SIG-M5 (cell line): ENCODE data around the gene ODF2.
"Not testable (repeated sequence)": the region's sequence is repeated elsewhere in the genome, so short reads cannot be mapped to it uniquely, and the experiment has no call there.

Experiments used
- DNase-seq: peaks from one replicate; lab custom pipeline; 2025; lab: John Stamatoyannopoulos, UW

Gene ODF2

DNA sequence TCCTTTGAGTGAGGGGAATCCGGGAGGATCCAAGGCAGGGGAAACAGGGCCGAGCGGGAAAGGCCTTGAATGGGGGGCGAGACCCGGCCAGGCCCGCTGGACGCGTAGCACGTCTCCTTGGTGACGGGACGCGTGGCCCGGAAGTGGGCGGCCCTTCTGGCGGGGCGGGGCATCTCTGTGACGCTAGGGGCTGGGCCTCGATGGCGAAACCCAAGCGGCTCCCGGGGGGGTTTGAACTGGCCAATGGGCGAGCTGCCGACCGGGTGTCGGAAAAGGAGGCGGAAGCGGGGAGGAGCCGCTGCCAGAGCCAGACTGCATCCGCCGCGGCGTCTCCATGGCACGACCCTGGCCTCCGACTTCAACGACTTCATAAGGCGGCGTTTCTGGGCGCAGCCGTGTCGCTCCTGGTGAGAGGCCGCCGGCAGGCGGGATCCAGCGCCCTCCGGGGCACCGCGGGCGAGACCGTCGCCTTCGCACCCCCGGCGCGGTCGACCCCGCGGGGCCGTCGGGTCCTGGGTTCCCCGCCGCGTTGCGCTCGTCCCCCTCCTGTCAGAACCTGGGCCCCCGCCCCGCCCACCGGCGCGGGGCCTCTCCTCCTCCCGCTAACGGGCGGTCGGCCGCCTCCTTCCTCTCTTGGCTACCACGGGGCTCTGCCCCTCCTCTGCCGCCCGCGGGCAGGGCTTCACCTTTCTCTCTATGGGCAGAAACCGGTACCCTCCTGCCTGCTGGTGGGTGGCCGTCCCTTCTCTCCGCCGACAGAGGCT is at the start of gene ODF2:
Gene ODF2, plus strand, starts transcription at position 158 of the 764 bp plus-strand sequence. Its CDS starts 86 bp downstream, at position 244.
- DNase-seq, result peak; percentile 85

DNA sequence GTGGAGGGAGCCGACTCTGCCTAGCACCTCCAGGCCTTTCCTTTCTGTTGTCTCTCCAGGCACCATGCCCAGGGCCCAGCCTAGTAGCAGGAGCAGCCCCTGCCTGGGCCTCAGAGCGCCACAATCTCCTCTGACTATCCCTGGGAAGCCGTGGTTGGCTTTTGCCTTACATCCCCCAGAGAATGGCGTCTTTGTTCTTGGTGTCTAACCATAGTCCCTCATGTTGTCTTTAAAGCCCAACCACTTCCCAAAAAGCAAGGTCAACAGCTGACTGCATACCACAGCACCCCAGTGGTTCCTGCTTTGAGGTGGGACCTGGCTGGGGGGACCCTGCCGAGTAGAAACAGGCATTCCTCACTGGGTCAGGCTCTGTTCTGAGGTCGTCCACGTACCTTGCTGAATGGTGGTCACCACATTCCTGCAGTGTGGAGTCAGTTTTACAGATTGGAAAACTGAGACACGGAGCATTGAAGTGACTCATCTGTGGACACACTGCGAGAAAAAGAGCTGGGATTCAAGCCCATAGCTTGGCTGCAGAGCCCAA is 48.9 kb upstream of the ODF2 start:
- no peak for DNase-seq

DNA sequence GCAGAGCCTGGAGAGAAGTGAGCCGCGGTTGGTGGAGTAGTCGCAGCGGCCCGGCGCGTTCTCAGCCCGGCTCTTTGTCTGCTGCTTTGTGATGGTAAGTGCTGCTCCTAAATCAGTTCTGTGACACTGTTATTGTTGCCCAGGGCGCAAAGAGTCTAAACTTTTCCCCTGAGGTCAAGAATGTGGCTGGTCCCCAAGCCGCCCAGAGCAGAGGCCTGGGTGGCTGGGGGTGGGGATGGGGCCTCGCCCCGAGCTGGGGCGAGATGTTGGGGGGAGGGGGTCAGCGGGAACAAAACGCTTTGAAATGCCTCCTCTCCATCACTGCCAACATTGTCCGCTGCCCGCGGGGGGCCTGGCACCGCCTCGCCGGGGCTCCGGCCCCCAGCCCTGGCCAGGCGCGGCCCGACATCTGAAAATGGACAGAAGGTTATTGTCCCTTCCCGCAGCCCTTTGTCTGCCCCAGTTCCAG is 46.8 kb upstream of the ODF2 start:
- DNase-seq, result no peak

DNA sequence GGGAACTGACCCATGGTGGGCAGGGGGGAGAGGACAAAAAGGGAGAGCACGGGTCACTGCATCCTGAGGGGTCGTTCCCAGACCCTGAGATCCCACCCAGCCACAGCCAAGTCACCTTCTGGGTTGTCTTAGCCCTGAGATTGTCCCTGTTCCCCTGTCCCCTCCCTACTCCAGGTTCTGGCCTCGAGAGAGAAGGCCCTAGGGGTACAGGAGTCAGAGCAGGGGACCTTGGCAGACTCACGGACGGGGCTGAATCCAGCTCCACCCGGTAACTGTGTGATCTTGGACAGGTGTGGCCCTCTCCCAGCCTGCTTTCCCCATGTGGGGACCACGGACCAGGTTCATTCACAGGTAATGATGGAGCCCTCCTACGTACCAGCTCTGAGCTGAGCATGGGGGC is 46.4 kb upstream of the ODF2 start:
- no peak for DNase-seq

DNA sequence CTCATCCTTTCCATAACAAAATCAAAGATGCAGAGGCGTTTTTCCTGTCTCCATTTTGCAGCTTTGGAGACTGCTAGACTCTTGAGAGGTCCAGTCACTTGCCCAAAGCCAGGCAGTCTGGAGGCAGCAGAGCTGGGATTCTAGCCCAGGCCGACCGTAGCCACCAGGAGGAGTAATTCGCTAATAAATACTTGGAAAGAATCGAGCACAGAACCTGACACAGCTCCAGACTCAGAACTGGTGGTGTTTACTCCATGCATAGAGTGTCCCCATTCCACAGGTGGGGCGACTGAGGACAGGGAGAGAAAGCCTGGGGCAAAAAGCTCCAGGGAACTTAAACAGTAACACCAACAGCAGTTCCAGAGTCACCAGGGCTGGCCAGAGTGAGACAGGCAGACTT is 45.8 kb upstream of the ODF2 start:
- no peak for DNase-seq

DNA sequence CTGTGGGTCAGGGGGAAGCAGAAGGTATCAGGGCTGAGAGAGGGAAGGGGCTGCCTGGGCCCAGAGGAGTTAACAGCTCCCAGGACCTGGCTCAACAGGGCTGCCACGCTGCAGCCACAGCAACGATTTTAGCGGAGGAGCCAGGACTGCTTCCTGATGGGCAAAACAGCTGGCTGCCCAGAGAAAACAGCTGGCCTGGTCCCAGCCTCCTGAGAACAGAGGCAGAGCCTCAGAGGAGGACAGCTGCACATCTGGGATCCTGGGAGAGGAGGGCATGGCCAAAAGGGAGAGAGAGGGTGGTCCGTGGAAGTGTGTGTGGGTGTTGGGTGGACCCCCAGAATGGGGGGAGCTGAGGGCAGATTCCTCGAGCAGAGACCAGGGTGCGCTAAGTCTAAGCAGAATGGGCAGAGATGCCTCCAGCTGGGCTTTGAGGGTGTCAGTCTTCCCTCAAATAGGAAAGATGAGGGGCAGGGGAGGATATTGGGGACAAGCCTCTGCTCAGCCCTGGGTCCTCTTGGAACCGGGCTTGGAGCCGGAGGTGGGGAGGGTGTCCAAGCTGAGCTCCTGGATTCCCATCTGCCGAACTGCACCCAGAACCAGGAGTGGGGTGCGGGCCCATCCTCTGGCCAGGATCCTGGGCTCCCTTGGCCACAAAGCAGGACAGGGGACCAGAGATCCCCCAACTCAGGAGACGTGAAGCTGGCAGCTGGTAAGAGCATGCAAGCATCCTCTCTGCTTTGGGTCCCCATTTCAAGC is 44.3 kb upstream of the ODF2 start:
- DNase-seq, result no peak

DNA sequence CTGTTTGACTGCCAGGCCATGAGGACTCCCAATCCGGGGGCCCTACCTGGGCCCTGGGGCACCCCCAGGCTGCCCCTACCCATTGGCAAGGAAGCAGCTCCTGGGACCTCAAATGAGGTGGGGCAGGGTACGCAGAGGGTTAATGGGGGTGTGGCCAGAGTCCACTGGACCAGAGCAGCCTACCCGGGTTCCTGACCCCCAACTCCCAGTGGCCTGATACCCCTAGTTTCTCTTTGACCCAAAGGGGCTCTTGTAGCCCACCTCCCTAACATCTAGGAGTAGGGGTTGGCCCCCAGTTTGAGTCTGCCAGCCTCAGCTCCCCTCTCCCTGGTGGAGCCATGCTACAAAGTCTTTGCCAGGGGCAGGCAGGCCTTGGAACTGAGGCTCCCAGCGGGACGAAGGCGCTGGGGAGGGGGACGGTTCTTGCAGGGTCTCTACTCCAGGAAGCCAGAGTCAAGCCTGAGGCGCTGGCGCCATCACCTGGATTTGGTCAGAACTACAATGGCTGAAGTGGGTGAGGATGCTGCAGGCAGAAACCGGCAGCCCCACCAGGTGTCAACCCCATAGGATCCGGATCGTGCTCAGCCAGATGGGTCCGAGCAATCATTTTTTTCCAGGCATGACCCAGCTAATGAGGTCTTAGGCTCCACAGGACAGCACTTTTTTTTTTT is 43.6 kb upstream of the ODF2 start:
- DNase-seq, result no peak

DNA sequence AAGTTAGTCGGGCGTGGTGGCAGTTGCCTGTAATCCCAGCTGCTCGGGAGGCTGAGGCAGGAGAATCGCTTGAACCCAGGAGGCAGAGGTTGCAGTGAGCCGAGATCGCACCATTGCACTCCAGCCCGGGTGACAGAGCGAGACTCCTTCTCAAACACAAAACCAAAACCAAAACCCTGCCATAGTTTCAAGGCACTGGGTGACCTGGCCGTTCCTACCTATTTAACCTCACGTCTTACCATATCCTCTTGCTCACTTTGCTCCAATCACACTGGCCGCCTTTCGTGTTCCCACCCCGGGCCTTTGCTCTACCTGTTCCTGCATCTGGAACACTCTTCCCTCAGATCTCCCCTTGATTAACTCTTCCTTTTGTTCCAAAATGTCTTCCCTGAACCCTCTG is 42.1 kb upstream of the ODF2 start:
- not testable (repeated sequence) for DNase-seq

DNA sequence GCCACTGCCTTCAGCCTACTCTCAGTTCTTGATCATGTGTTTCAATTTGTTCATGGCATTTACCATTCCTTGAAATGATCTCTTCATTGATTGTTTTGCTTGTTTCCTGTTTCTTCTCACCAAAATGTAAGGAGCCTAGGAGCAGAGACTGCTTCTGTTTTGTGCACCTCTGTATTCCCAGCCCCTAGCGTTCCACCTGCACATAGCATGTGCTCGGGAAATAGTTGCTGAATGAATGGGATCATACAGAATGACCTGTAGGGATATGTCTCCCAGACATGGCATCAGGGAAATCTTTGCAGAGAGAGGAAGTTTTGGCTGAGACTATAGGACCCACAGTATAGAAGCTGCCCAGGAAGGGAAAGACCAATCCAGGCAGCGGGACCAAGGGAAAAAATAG is 41.3 kb upstream of the ODF2 start:
- DNase-seq, result no peak

DNA sequence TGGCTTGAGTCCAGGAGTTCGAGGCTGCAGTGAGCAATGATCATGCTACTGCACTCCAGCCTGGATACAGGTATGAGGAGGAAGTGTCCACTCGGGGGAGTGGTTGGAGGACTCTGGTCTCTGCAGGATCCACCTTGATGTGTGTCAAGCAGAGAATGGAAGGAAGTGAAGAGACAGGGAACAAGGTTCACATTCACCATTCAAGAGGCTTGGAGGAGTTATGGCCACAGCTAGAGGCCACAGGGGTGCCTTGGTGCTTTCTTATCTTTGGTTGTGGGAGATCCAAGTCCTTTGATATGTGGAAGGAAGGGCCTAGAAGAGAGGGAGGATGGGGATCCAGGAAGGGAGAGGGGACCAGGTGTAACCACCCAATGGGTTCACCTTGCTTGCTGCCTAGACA is 40.5 kb upstream of the ODF2 start:
- no peak for DNase-seq

DNA sequence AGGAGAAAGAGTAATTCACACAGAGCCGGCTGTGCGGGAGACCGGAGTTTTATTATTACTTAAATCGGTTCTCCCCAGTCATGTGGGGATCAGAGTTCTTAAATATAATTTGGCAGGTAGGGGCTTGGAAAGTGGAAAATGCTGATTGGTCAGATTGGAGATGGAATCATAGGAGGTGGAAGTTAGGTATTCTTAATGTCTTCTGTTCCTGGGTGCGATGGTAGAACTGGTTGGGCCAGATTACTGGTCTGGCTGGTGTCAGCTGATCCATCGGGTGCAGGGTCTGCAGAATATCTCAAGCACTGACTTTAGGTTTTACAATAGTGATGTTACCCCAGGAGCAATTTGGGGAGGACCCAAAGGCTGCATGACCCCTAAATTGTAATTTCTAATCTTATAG is 39.8 kb upstream of the ODF2 start:
- DNase-seq, result no peak

DNA sequence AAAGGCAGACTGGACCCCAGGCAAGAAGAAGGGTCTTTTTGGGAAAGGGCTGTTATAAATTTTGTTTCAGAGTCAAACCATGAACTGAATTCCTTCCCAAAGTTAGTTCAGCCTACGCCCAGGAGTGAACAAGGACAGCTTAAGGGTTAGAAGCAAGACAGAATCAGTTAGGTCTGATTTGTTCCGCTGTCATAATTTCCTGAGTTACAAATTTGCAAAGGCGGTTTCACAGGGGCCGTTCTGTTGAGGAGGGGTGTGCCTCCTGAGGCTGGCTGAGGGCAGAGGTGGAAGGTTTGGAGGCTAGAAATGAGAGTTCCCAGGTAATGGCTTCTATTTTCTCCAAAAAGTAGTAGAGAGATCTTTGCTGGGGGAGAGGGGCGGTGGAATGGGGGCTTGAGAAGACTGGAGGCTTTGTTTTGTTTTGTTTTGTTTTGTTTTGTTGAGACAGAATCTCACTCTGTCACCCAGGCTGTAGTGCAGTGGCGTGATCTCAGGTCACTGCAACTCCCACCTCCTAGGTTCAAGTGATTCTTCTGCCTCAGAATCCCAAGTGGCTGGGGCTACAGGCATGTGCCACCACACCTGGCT is 39.3 kb upstream of the ODF2 start:
- DNase-seq, result no peak

DNA sequence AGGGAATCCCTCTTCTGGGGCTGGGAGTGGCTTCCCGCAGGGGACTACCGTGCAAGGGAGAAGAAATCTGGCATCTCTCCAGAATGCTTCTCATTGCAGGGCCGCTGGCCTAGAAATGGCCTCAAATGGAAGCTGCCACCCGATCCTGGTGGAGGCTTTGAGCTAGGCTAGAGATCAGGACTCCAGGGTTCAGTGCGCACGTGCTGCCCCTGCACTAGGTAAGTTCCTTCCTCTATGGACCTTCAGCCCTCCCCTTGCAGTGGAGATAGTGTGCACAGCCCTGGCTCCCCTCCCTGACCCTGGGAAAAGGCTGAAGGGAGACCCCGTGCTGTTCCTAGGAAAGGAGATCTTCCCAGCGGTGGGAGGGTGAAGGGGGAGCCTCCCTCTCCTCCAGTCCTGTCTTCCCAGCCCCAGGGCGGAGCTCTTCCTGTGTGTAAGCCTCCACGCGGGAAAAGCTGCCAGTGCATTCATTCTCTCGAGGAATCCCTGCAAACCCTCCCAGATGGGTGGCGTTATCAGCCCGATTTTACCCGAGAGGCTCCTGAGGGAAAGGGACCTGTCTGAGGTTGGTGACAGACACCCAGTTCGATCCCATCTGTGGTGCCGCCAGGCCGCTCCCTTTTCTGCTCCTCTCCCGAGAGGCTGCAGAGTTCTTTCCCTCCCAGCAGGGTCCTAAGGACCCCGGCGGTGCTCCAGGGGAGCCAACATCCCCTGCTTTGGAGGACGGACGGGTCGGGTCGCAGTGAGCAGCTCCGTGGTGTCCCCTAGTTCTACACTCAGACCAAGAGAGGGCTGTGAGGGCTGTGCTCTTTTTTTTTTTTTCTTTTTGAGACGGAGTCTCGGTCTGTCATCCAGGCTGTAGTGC is 36.5 kb upstream of the ODF2 start:
- no peak for DNase-seq

DNA sequence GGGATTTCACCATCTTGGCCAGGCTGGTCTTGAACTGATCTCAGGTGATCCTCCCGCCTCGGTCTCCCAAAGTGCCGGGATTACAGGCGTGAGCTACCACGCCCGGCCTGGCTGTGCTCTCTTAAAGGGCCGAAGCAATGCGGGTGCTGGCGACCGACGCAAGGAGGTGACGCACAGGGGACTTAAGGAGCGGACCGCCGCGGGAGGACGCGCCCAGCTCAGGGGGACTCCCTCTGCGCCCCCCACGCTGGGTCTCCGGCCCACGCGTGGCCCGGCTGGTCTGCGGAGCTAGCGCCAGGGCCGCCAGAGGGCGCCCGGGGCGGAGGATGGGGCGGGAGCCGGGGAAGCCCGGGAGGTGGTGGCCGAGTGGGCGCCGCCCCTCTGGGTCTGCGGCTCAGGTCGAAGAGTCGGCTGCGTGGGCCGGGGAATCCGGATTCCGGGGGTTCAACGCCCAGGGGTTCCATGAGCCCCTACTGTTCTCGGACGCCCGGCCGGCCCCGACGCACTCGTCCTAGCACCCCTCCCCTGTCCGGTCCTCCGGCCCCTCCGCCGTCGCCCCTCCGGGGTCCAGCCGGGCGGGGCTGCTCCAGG is 35.7 kb upstream of the ODF2 start:
- DNase-seq, result no peak

DNA sequence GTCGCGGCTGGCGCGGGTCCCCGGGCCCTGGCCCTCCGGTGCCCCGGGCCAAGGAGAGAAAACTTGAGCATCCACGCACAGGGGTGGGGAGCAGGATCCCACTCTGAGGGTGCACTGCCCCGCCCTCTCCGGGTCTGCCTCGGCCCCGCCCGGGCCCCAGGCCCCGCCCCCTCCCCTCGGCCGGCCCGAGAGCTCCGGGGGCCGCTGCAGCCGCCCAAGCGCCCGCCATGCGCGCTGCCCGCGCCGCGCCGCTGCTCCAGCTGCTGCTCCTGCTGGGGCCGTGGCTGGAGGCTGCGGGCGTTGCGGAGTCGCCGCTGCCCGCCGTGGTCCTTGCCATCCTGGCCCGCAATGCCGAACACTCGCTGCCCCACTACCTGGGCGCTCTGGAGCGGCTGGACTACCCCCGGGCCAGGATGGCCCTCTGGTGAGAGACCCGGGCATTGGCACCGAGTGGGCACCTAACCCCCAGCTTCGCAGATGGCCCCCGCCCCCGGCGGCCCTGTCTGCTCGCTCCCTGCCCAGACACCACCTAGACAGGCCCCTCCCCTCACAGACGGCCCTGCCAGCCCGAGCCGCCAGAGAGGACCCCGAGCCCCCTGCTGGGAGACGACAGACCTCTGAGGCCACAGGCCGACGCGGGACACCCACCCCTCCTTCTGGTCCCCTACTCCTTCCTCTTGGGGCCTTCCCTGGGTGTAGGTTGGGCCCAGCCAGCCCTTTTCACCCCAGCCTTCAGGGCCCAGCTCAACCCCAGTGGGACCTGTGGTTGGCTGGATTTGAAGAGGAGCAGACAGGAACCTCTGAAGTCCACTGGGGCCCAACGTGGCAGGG is 34.9 kb upstream of the ODF2 start, which contains the start of gene CERCAM:
Gene CERCAM, plus strand, starts transcription at position 207 of the 831 bp plus-strand sequence. Its CDS starts 21 bp downstream, at position 228.
- DNase-seq, result no peak

DNA sequence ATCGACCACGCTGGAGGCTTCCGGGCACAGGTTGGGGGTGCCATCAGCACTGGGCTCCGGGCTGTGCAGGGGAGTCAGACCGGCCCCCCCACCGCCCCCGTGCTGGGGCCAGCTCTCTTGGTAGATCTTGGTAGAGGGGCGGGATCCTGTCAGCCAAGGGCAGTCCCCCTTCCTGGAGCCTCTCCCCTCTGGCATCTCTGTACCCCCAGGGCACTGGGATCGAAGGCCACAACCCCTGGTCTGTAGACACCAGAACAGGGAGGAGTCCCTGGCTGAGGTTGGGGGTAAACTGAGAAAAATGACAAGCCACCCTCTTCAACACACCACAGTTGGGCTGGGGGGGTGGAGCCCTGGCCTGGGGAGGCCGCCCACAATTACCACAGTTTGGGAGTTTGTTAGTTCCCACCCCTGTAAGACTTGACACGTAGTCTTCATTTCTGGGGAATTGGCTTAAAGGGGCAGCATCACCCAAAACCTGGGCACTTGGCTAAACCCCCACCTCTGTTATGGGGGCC is 34.3 kb upstream of the ODF2 start:
- no peak for DNase-seq

DNA sequence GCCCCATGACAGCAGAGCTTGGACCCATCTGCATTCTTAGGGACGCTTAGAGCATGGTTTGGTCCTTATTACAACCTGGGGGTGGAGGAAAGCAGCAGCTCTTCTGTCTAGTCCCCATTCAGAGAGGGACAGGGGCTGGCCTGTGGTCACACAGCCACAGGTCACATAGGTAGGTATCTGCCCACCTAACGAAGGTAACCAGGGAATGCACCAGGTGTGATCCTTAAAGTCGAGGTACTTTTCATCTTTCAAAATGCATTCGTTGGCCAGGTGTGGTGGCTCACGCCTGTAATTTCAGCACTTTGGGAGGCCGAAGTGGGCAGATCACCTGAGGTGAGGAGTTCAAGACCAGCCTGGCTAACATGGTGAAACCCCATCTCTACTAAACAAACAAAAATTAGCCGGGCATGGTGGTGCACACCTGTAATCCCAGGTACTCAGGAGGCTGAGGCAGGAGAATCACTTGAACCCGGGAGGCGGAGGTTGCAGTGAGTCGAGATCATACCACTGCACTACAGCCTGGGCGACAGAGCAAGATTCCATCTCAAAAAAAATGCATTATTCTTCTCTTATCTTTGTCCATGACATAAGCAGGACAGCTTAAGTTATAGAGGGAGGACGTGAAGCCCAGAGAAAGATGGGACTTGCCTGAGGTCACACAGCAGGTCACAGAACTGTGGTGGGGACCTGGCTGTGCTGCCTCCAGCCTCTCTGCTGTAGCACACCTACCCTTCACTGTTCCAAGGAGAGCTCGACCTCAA is 33.6 kb upstream of the ODF2 start:
- DNase-seq, result not testable (repeated sequence)

DNA sequence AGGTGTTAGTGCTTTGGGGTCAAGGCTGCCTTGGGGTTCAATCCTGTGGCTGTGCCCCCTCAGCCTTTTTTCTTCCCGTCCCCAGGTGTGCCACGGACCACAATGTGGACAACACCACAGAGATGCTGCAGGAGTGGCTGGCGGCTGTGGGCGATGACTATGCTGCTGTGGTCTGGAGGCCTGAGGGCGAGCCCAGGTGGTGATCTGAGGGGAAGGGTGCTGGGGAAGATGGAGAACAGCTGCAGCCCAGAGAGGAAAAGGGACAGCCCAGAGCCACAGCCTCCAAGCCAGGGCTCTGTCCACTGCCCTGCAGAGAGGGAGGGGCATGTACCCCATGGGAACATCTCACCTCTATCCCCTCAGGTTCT is 33.0 kb upstream of the ODF2 start:
- no peak for DNase-seq

DNA sequence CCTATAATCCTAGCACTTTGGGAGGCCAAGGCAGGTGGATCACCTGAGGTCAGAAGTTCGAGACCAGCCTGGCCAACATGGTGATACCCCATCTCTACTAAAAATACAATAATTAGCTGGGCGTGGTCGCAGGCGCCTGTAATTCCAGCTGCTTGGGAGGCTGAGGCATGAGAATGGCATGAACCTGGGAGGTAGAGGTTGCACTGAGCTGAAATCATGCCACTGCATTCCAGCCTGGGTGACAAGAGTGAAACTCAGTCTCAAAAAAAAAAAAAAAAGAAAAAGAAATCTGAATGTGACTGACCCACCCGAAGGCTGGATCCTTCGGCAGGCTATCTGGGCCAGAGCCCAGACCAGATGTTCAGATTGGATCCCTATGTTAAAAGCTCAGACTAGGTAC is 32.5 kb upstream of the ODF2 start:
- not testable (repeated sequence) for DNase-seq
